Spleen (tissue), 11 donors: ENCODE results near the gene GRIP1. TPM values are rescaled to one million over a fixed set of nuclear protein-coding genes. Genes with fewer than 3 reads are reported as not detected.

Experiments used
- DNase-seq: peaks from one replicate; pipeline ENCODE4 v3.0.0-alpha.2; 2020
- H3K27ac ChIP-seq, 8 donors: fragments of 200-600 bp; sonication (generic) in 7 of 8; 1 replicate in 4 of 8; 2 replicates in 4 of 8; pipeline versions ENCODE4 v1.5.0 to v1.8.0; 2016 to 2021; ENCODE audit warnings: inconsistent platforms in 4 of 8, mild to moderate bottlenecking in 4 of 8, moderate library complexity in 1 of 8
- H3K27me3 ChIP-seq, 7 donors: fragments of 200-600 bp; sonication (generic) in 6 of 7; replicated peaks in 1 of 7; 1 replicate in 4 of 7; 2 replicates in 3 of 7; pipeline versions ENCODE4 v1.5.0 to v1.8.0; 2016 to 2021; ENCODE audit warnings: inconsistent platforms in 3 of 7, mild to moderate bottlenecking in 1 of 7
- H3K36me3 ChIP-seq, 6 donors: fragments of 200-600 bp; sonication (generic) in 5 of 6; 1 replicate in 4 of 6; 2 replicates in 2 of 6; pipeline versions ENCODE4 v1.5.0 to v1.8.0; 2016 to 2021; ENCODE audit warnings: inconsistent platforms in 2 of 6
- H3K4me1 ChIP-seq, 6 donors: fragments of 200-600 bp; sonication (generic) in 5 of 6; 1 replicate in 3 of 6; 2 replicates in 3 of 6; pipeline versions ENCODE4 v1.5.0 to v1.8.0; 2016 to 2021; ENCODE audit warnings: inconsistent platforms in 3 of 6
- H3K4me3 ChIP-seq, 8 donors: fragments of 200-600 bp; sonication (generic) in 7 of 8; 1 replicate in 4 of 8; 2 replicates in 4 of 8; pipeline versions ENCODE4 v1.5.0 to v1.8.0; 2016 to 2021; ENCODE audit warnings: inconsistent platforms in 4 of 8, mild to moderate bottlenecking in 4 of 8, moderate library complexity in 2 of 8
- H3K9me3 ChIP-seq, 8 donors: fragments of 200-600 bp; sonication (generic) in 7 of 8; 1 replicate in 4 of 8; 2 replicates in 4 of 8; pipeline versions ENCODE4 v1.5.0 to v1.8.0; 2016 to 2021; ENCODE audit warnings: inconsistent platforms in 4 of 8
- POLR2A ChIP-seq, 3 donors: fragments of 450-650 bp; IDR thresholded peaks; one replicate each; pipeline ENCODE4 v1.5.1; 2017; ENCODE audit warnings: antibody characterized with exemption in 3 of 3, mild to moderate bottlenecking in 1 of 3
- POLR2AphosphoS5 ChIP-seq, 3 donors: sonication (generic); formaldehyde crosslinking; IDR thresholded peaks; one replicate each; pipeline ENCODE4 v1.5.1; 2017; ENCODE audit warnings: antibody characterized with exemption in 3 of 3
- WGBS, 5 donors: extraction: QIAGEN DNeasy Blood & Tissue Kit in 3 of 5; methylation state at CpG; one replicate each; pipeline versions ENCODE4 v1.1.5 to v1.1.7; 2013 to 2018; 5-methylcytosine and 5-hydroxymethylcytosine counted together
- intact Hi-C: fragments of 100-400 bp; cut with DNase I; formaldehyde crosslinking; loops from one replicate; pipeline ENCODE4 v1.15.0; 2023; ENCODE audit warnings: low total_unique reads
- polyA plus RNA-seq, 3 donors: library from polyadenylated mRNA; stranded (reverse); fragments of 200-250 nt; gene quantifications; one replicate each; pipeline ENCODE4 v1.2.1, GENCODE V29; 2013
- total RNA-seq, 7 donors: library from RNA; depleted of rRNA in 3 of 7; stranded (reverse); fragments of >200 nt in 3 of 7; fragmentation: NEBNext Ultra II Directional in 4 of 7; extraction: Animal tissue kit (Norgen Biotek cat#: 25700) in 4 of 7; gene quantifications; one replicate each; pipeline versions ENCODE4 v1.1.0 to v1.2.1, GENCODE V29; 2016 to 2021
- TF ChIP-seq, protein P1 (sequence below), 11 experiments: fragments of 200-600 bp in 7 of 11; fragments of 450-650 bp in 4 of 11; sonication (generic) in 4 of 11; IDR thresholded peaks in 8 of 11; conservative IDR thresholded peaks in 3 of 11; 1 replicate in 7 of 11; 2 replicates in 4 of 11; pipeline versions ENCODE4 v1.4.0 to v1.8.0; 2016 to 2021; ENCODE audit warnings: antibody characterized with exemption in 11 of 11, inconsistent platforms in 4 of 11, mild to moderate bottlenecking in 1 of 11
- donor health status: healthy with polysubstance abuse.
- donor health status: DM: no; HTN: no; CAD: no; lungs with moderate emphysema.
- donor health status: DM: no; HTN: no; CAD: no.
- donor health status: Bipolar disorder and iron deficiency.
- donor health status: healthy.
- donor health status: DM: no; HTN: no; CAD: no.
- donor health status: DM: yes; HTN: yes; CAD: no.

GRIP1 gene
- total and polyA plus RNA-seq, 10 donors, result 0.35 to 15.2 (median 4.8) TPM

DNA sequence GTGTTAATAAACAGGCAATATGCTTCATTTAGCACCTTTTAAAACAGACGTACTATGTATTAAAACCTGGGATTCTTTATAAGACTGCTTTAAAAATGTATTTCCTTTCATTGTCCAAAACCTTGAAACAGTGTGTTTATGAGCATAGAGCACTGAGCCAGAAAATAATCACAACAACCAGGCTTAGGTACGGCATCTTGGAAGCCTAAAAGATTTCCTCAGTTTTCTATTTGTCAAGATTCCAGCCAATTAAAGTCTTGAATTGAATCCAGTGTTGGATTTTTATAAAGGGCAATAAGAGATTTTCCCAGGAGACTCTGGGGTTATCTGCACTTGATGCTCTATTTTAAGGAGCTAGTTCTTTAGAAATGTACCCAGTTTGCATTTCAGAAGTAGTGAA lies 80.3 kb downstream of the GRIP1 start:
- intact Hi-C loops, result no loop called here
- no peak overlapping the region for H3K4me3 ChIP-seq
- H3K27me3 ChIP-seq, result no peaks in the 10 kb centered on the region

DNA sequence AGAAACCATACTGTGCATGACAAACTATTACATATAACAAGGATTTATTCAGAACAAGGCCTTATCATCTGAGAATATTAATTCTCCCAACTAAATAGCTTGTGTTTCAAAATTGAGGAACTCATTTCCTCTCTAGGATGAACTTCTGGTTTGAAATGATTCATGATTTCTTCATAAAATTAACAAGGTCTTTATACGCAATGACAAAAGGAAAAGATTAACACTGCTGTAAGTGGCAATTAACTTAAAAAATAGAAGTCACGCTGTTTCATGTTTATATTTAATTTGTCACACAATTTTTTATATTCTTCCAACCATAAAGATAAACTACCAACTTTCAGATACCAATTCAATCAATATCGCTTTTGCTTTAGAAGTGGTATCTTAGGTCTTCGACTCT lies 80.8 kb downstream of the GRIP1 start:
- WGBS, 5 donors, result 71 to 78% (median 74%) methylated on average over 4 of the region's 4 CpGs
- Histone ChIP-seq H3K4me3 (no peak overlapping the region), H3K9me3 (no peaks in the 10 kb centered on the region), H3K27me3 (no peaks in the 10 kb centered on the region), H3K4me1 (no peaks in the 10 kb centered on the region), H3K36me3 (no peaks in the 10 kb centered on the region), H3K27ac (no peak overlapping the region)
- no peak for TF ChIP-seq POLR2AphosphoS5 (IDR thresholded peaks at IDR 0.05)
- intact Hi-C loops, result no loop called here
- no peak for DNase-seq

More for the DNA sequence above, 80.3 kb downstream of the GRIP1 start:
- no peak for DNase-seq
- WGBS, 5 donors, result 48 to 74% (median 65%) methylated on average over 2 of the region's 2 CpGs
- Histone ChIP-seq H3K9me3 (no peaks in the 10 kb centered on the region), H3K4me1 (no peaks in the 10 kb centered on the region), H3K27ac (no peak overlapping the region), H3K36me3 (no peaks in the 10 kb centered on the region)
- no peak for TF ChIP-seq POLR2A (IDR thresholded peaks at IDR 0.05)
- TF ChIP-seq, protein P1, sequence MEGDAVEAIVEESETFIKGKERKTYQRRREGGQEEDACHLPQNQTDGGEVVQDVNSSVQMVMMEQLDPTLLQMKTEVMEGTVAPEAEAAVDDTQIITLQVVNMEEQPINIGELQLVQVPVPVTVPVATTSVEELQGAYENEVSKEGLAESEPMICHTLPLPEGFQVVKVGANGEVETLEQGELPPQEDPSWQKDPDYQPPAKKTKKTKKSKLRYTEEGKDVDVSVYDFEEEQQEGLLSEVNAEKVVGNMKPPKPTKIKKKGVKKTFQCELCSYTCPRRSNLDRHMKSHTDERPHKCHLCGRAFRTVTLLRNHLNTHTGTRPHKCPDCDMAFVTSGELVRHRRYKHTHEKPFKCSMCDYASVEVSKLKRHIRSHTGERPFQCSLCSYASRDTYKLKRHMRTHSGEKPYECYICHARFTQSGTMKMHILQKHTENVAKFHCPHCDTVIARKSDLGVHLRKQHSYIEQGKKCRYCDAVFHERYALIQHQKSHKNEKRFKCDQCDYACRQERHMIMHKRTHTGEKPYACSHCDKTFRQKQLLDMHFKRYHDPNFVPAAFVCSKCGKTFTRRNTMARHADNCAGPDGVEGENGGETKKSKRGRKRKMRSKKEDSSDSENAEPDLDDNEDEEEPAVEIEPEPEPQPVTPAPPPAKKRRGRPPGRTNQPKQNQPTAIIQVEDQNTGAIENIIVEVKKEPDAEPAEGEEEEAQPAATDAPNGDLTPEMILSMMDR (IDR thresholded peaks at IDR 0.05 in 8 of 11, conservative IDR thresholded peaks at IDR 0.05 in 3 of 11), result no peak
- no peak for TF ChIP-seq POLR2AphosphoS5 (IDR thresholded peaks at IDR 0.05)

DNA sequence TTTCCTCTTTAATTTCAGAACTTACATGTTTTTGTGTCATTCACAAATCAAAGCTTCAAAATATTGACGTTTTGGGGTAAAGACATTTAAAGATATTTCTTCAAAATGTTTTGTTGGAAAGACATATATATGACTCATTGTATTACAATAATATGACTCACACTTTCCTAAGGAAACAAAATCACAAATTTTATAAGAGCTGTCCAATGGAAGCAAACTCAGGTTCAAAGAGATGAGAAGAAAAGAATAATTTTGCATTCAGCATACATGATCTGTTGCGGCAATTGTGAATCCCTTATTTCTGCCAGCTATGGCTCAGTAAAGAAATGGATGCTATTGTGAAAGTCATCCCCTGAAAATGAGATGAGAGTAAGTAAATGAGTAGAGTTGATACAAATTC lies 82.7 kb downstream of the GRIP1 start:
- WGBS, 5 donors, result 69 to 83% (median 81%) methylated on average over 2 of the region's 2 CpGs
- intact Hi-C loops, result no loop called here
- Histone ChIP-seq H3K27me3 (no peaks in the 10 kb centered on the region), H3K4me3 (no peak overlapping the region), H3K4me1 (peaks cover 0 to 4% (median 0%) of the 10 kb centered on the region in 6 donors), H3K36me3 (no peaks in the 10 kb centered on the region), H3K9me3 (no peaks in the 10 kb centered on the region), H3K27ac (no peak overlapping the region)
- DNase-seq, result no peak
- no peak for TF ChIP-seq POLR2A (IDR thresholded peaks at IDR 0.05)
- no peak for TF ChIP-seq POLR2AphosphoS5 (IDR thresholded peaks at IDR 0.05)
- TF ChIP-seq, protein P1 (IDR thresholded peaks at IDR 0.05 in 8 of 11, conservative IDR thresholded peaks at IDR 0.05 in 3 of 11), result no peak

DNA sequence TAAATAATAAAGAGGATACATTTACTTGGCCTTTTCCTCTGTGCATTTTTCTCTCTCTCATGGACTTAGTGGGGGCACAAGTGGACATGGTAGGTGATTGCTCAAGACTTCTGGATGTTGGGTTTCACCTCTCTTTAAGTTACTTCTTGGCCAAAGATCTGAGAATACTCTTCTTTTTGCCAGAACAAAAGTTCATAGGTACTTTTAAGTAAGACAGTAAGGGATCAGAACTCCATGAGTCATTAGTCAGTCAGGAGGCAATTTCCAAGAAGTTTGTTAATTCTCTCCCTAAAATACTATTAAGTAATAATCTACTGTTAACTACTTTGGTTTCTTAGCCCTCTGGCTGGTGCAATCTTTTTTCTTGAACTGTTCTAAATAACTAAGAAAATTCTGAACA lies 84.2 kb downstream of the GRIP1 start:
- no peak for DNase-seq
- no peaks in the 10 kb centered on the region for H3K9me3 ChIP-seq
- H3K4me1 ChIP-seq, result peaks cover 0 to 9% (median 0%) of the 10 kb centered on the region in 6 donors
- TF ChIP-seq, protein P1 (IDR thresholded peaks at IDR 0.05 in 8 of 11, conservative IDR thresholded peaks at IDR 0.05 in 3 of 11), result no peak
- TF ChIP-seq POLR2AphosphoS5 (IDR thresholded peaks at IDR 0.05) (no peak), POLR2A (IDR thresholded peaks at IDR 0.05) (no peak)
- no peak overlapping the region for H3K4me3 ChIP-seq
- intact Hi-C loops, result no loop called here
- H3K27me3 ChIP-seq, result no peaks in the 10 kb centered on the region
- no peak overlapping the region for H3K27ac ChIP-seq
- no peaks in the 10 kb centered on the region for H3K36me3 ChIP-seq
